ENCODE results near the gene PRPF6. TPM values are rescaled to one million over a fixed set of nuclear protein-coding genes. Genes with fewer than 3 reads are reported as not detected.

Gene PRPF6
- total and polyA plus RNA-seq, 2 of the 13 experiments (the other 11 are each of a cell fraction or from before 2014, with no cell fraction given), result 63.7 to 101 TPM

DNA sequence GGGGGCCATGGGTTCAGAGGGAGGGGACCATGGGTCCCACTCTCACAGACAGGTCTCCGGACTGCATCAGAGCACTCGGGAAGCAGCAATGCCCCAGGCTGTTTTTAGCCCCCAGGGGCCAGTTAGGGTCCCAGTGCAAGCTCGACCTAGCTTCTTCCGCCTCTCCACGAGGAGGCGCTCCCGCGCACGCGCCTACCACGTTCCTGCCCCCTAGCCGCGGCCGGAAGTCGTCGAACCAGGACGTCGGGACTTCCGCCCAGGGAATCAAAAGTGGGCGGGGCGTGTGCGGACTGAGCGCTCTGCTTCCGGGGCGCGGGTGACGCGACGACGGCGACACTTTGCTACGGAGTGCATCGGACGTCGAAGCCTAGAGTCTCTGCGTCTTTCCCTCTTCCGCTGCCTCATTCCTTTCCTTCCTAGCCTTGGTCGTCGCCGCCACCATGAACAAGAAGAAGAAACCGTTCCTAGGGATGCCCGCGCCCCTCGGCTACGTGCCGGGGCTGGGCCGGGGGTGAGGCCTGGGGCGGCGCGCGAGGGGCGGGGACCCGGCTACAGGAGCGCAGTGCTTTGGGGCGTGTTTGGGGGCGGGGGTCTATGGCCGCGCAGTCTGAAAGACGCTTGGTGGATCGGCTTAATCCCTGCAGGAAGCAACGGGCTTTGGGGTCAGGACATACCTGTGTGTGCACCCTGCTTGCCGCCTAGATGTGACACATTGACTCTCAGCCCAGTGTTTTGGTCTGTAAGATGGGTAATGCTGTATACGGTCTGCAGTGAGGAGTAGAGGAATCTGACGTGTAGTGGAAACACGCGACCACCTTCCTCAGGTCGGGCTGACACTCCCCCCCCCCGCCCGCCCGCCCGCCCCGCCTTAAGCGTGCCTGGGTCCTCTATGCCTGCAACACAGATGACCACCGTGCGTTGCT, at the start of gene PRPF6 (continued):
- TF ChIP-seq, protein P1, sequence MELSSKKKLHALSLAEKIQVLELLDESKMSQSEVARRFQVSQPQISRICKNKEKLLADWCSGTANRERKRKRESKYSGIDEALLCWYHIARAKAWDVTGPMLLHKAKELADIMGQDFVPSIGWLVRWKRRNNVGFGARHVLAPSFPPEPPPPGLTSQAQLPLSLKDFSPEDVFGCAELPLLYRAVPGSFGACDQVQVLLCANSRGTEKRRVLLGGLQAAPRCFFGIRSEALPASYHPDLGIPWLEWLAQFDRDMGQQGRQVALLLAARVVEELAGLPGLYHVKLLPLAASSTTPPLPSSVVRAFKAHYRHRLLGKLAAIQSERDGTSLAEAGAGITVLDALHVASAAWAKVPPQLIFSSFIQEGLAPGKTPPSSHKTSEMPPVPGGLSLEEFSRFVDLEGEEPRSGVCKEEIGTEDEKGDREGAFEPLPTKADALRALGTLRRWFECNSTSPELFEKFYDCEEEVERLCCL (CRISPR knock-in tag; IDR thresholded peaks at IDR 0.05; ENCODE audit: borderline replicate concordance), result no peak
- peak; percentile 99 for TF ChIP-seq YEATS4 (CRISPR knock-in tag; IDR thresholded peaks at IDR 0.05; ENCODE audit: borderline replicate concordance)
- peak; percentile 99 for TF ChIP-seq YEATS2 (CRISPR knock-in tag; IDR thresholded peaks at IDR 0.05; ENCODE audit: borderline replicate concordance)
- peak; percentile 84 for TF ChIP-seq FOSL2 (CRISPR knock-in tag; IDR thresholded peaks at IDR 0.05)
- TF ChIP-seq KLF15 (CRISPR knock-in tag; IDR thresholded peaks at IDR 0.05; ENCODE audit: borderline replicate concordance), result 0 out of 2 replicates have a peak, but pooled peaks have one; percentile 84
- peak; percentile 98 for TF ChIP-seq ZNF563 (CRISPR knock-in tag; IDR thresholded peaks at IDR 0.05)
- TF ChIP-seq ATF7 (IDR thresholded peaks at IDR 0.05), result no peak
- peak; percentile 68 for TF ChIP-seq ATF7 (CRISPR knock-in tag; IDR thresholded peaks at IDR 0.05)
- TF ChIP-seq KAT7 (CRISPR knock-in tag; IDR thresholded peaks at IDR 0.05; ENCODE audit: borderline replicate concordance), result peak; percentile 98
- TF ChIP-seq, protein P2, sequence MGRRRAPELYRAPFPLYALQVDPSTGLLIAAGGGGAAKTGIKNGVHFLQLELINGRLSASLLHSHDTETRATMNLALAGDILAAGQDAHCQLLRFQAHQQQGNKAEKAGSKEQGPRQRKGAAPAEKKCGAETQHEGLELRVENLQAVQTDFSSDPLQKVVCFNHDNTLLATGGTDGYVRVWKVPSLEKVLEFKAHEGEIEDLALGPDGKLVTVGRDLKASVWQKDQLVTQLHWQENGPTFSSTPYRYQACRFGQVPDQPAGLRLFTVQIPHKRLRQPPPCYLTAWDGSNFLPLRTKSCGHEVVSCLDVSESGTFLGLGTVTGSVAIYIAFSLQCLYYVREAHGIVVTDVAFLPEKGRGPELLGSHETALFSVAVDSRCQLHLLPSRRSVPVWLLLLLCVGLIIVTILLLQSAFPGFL (CRISPR knock-in tag; IDR thresholded peaks at IDR 0.05), result no peak
- TF ChIP-seq ZFP41 (CRISPR knock-in tag; IDR thresholded peaks at IDR 0.05; ENCODE audit: borderline replicate concordance), result peak; percentile 97
- TF ChIP-seq, protein P3, sequence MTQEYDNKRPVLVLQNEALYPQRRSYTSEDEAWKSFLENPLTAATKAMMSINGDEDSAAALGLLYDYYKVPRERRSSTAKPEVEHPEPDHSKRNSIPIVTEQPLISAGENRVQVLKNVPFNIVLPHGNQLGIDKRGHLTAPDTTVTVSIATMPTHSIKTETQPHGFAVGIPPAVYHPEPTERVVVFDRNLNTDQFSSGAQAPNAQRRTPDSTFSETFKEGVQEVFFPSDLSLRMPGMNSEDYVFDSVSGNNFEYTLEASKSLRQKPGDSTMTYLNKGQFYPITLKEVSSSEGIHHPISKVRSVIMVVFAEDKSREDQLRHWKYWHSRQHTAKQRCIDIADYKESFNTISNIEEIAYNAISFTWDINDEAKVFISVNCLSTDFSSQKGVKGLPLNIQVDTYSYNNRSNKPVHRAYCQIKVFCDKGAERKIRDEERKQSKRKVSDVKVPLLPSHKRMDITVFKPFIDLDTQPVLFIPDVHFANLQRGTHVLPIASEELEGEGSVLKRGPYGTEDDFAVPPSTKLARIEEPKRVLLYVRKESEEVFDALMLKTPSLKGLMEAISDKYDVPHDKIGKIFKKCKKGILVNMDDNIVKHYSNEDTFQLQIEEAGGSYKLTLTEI (CRISPR knock-in tag; conservative IDR thresholded peaks at IDR 0.05), result 0 out of 2 replicates have a peak, but pooled peaks have one; percentile 37
- peak; percentile 13; the same call in 1 of the 2 replicates for TF ChIP-seq ZFP62 (CRISPR knock-in tag; IDR thresholded peaks at IDR 0.05)
- no peak for TF ChIP-seq ZNF841 (CRISPR knock-in tag; IDR thresholded peaks at IDR 0.05; ENCODE audit: borderline replicate concordance)
- TF ChIP-seq, protein P4, sequence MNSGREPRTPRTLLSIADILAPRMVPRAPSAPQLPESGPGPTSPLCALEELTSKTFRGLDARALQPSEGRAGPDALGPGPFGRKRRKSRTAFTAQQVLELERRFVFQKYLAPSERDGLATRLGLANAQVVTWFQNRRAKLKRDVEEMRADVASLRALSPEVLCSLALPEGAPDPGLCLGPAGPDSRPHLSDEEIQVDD (CRISPR knock-in tag; IDR thresholded peaks at IDR 0.05; ENCODE audit: borderline replicate concordance), result peak; percentile 86
- TF ChIP-seq ZMYM2 (CRISPR knock-in tag; IDR thresholded peaks at IDR 0.05), result no peak
- TF ChIP-seq SRY (CRISPR knock-in tag; IDR thresholded peaks at IDR 0.05), result peak; percentile 87
- TF ChIP-seq, protein P5, sequence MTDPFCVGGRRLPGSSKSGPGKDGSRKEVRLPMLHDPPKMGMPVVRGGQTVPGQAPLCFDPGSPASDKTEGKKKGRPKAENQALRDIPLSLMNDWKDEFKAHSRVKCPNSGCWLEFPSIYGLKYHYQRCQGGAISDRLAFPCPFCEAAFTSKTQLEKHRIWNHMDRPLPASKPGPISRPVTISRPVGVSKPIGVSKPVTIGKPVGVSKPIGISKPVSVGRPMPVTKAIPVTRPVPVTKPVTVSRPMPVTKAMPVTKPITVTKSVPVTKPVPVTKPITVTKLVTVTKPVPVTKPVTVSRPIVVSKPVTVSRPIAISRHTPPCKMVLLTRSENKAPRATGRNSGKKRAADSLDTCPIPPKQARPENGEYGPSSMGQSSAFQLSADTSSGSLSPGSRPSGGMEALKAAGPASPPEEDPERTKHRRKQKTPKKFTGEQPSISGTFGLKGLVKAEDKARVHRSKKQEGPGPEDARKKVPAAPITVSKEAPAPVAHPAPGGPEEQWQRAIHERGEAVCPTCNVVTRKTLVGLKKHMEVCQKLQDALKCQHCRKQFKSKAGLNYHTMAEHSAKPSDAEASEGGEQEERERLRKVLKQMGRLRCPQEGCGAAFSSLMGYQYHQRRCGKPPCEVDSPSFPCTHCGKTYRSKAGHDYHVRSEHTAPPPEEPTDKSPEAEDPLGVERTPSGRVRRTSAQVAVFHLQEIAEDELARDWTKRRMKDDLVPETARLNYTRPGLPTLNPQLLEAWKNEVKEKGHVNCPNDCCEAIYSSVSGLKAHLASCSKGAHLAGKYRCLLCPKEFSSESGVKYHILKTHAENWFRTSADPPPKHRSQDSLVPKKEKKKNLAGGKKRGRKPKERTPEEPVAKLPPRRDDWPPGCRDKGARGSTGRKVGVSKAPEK (CRISPR knock-in tag; IDR thresholded peaks at IDR 0.05; ENCODE audit: borderline replicate concordance), result peak; percentile 49; the same call in 1 of the 2 replicates
- peak; percentile 29; the same call in 1 of the 2 replicates for TF ChIP-seq KDM1A (CRISPR knock-in tag; IDR thresholded peaks at IDR 0.05)
- no peak for TF ChIP-seq PCBP2 (optimal IDR thresholded peaks at IDR 0.05; ENCODE audit: low read depth, low read length, poor library complexity, severe bottlenecking)
- peak; percentile 71 for TF ChIP-seq TBX3 (IDR thresholded peaks at IDR 0.05; ENCODE audit: borderline replicate concordance)

Data from HepG2 (cell line).